Neural progenitor cell (in vitro differentiated cells): ENCODE measurements around the gene FSTL5. TPM values are rescaled to one million over a fixed set of nuclear protein-coding genes. Genes with fewer than 3 reads are reported as not detected.

Source experiments
- DNase-seq: peaks from one replicate; pipeline ENCODE4 v3.0.0-alpha.2; 2016; ENCODE audit warnings: low spot score
- H2AFZ ChIP-seq: fragments of 200-600 bp; sonication (generic); replicated peaks from 2 replicates; pipeline ENCODE4 v1.6.1; 2016; ENCODE audit warnings: antibody characterized with exemption
- H3F3A ChIP-seq: fragments of 200-600 bp; sonication (generic); 2 replicates; pipeline ENCODE4 v1.6.1; 2016; ENCODE audit warnings: antibody characterized with exemption, low read depth
- H3K27ac ChIP-seq: fragments of 200-600 bp; sonication (generic); 2 replicates; pipeline ENCODE4 v1.5.1; 2016; ENCODE audit warnings: mild to moderate bottlenecking
- H3K27me3 ChIP-seq: fragments of 200-600 bp; sonication (generic); 2 replicates; pipeline ENCODE4 v1.6.1; 2016; ENCODE audit warnings: mild to moderate bottlenecking, moderate library complexity
- H3K36me3 ChIP-seq: fragments of 200-600 bp; sonication (generic); 2 replicates; pipeline ENCODE4 v1.5.1; 2016
- H3K4me1 ChIP-seq: fragments of 200-600 bp; sonication (generic); 2 replicates; pipeline ENCODE4 v1.6.1; 2016; ENCODE audit warnings: mixed run types
- H3K4me2 ChIP-seq: fragments of 200-600 bp; sonication (generic); 2 replicates; pipeline ENCODE4 v1.6.1; 2016
- H3K4me3 ChIP-seq: fragments of 200-600 bp; sonication (generic); 2 replicates; pipeline ENCODE4 v1.5.1; 2016
- H3K79me2 ChIP-seq: fragments of 200-600 bp; sonication (generic); 2 replicates; pipeline ENCODE4 v1.6.1; 2016; ENCODE audit warnings: low read depth
- H3K9ac ChIP-seq: fragments of 200-600 bp; sonication (generic); 2 replicates; pipeline ENCODE4 v1.6.1; 2016
- H3K9me3 ChIP-seq: fragments of 200-600 bp; sonication (generic); 2 replicates; pipeline ENCODE4 v1.5.1; 2016; ENCODE audit warnings: low read depth
- H4K20me1 ChIP-seq: fragments of 200-600 bp; sonication (generic); 2 replicates; pipeline ENCODE4 v1.6.1; 2016; ENCODE audit warnings: low read depth
- H3K27ac Mint-ChIP-seq: 3 replicates; pipeline ENCODE4 v1.8.0; 2021; ENCODE audit warnings: mixed read lengths
- H3K27me3 Mint-ChIP-seq: 2 replicates; pipeline ENCODE4 v1.8.0; 2022; ENCODE audit warnings: low read depth, mild to moderate bottlenecking, inconsistent platforms, moderate library complexity, mixed read lengths; ENCODE audit not compliant: insufficient read depth
- H3K36me3 Mint-ChIP-seq: 3 replicates; pipeline ENCODE4 v1.8.0; 2021; ENCODE audit warnings: mixed read lengths
- H3K4me1 Mint-ChIP-seq: 3 replicates; pipeline ENCODE4 v1.8.0; 2021; ENCODE audit warnings: mixed read lengths
- H3K4me3 Mint-ChIP-seq: 3 replicates; pipeline ENCODE4 v1.8.0; 2021; ENCODE audit warnings: mild to moderate bottlenecking, moderate library complexity, mixed read lengths
- H3K9me3 Mint-ChIP-seq: 3 replicates; pipeline ENCODE4 v1.8.0; 2020; ENCODE audit warnings: mixed read lengths
- EZH2 ChIP-seq: fragments of 200-600 bp; sonication (generic); IDR thresholded peaks from 2 replicates; pipeline ENCODE4 v1.6.1; 2017; ENCODE audit warnings: antibody characterized with exemption, mild to moderate bottlenecking, moderate library complexity
- EZH2phosphoT487 ChIP-seq: fragments of 200-600 bp; sonication (generic); IDR thresholded peaks from 2 replicates; pipeline ENCODE4 v1.6.1; 2017; ENCODE audit warnings: antibody characterized with exemption
- total RNA-seq: library from RNA; depleted of rRNA; stranded (reverse); fragments of >200 nt; gene quantifications from 2 replicates; pipeline ENCODE4 v1.2.3, GENCODE V29; 2015; ENCODE audit warnings: low replicate concordance
- TF ChIP-seq, protein P1 (sequence below): fragments of 200-600 bp; sonication (generic); IDR thresholded peaks from 2 replicates; pipeline ENCODE4 v1.5.1; 2017; ENCODE audit warnings: antibody characterized with exemption, mild to moderate bottlenecking

FSTL5 gene
- total RNA-seq, 1 donor from 2014 or later = not detected

DNA sequence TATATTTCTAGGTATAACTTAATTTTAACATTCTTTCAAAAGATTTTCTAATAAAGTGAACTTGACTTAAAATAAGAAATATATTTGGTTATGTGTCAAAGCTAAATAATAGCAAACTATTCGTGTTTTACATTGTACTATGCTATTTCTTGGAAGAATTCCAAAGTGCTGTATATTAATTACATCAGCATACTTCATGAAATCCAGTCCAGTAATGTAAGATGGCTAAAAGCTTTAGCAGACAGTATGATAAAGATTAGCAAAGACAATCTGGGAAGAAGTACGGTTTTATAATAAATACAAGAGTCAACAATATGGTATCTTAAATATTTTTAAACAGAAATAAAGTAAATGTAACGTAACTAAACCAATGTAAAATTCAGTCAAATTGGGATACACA lies 125.7 kb downstream of the FSTL5 start:
- Mint-ChIP-seq H3K27me3 (no peaks in the 10 kb centered on the region), H3K4me3 (no peak overlapping the region), H3K36me3 (no peaks in the 10 kb centered on the region), H3K4me1 (peaks cover 7% of the 10 kb centered on the region), H3K9me3 (no peaks in the 10 kb centered on the region), H3K27ac (no peak overlapping the region)
- DNase-seq = no peak
- no peak overlapping the region for H3K4me2 ChIP-seq
- H3K4me1 ChIP-seq = no peaks in the 10 kb centered on the region
- H4K20me1 ChIP-seq = no peaks in the 10 kb centered on the region
- no peak overlapping the region for H3K4me3 ChIP-seq
- no peaks in the 10 kb centered on the region for H3K27me3 ChIP-seq
- TF ChIP-seq EZH2phosphoT487 = no peak
- no peak overlapping the region for H3K9ac ChIP-seq
- no peaks in the 10 kb centered on the region for H3K79me2 ChIP-seq
- no peak overlapping the region for H3K27ac ChIP-seq
- H2AFZ ChIP-seq = no peak overlapping the region
- no peaks in the 10 kb centered on the region for H3F3A ChIP-seq
- H3K9me3 ChIP-seq = no peaks in the 10 kb centered on the region
- no peaks in the 10 kb centered on the region for H3K36me3 ChIP-seq

DNA sequence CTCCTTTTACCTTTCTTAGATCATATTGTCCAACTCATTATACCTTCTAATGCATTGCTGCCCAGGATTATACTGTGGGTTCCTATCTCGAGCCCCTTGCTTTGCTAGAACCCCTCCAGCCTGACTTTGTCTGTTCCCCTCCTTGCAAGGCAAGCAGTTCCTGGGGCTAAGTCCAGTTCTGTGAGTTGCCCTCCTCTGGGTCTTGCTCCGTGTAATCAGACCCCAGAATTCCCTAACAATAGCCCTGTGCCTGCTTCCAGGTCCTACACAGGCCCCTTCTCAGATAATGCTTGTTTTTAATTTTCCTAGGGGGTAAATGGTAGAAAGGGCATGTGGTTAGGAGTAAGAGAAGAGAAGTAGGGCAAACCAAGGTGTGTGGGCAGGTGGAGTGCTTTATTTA lies 145.9 kb downstream of the FSTL5 start:
- H3K9ac ChIP-seq = no peak overlapping the region
- Mint-ChIP-seq H3K27ac (no peak overlapping the region), H3K4me3 (no peak overlapping the region), H3K27me3 (peaks cover 2% of the 10 kb centered on the region), H3K4me1 (no peaks in the 10 kb centered on the region), H3K36me3 (no peaks in the 10 kb centered on the region), H3K9me3 (no peaks in the 10 kb centered on the region)
- H3K79me2 ChIP-seq = no peaks in the 10 kb centered on the region
- no peak overlapping the region for H3K4me3 ChIP-seq
- no peak overlapping the region for H3K4me2 ChIP-seq
- no peaks in the 10 kb centered on the region for H3K9me3 ChIP-seq
- no peaks in the 10 kb centered on the region for H3K36me3 ChIP-seq
- no peak overlapping the region for H2AFZ ChIP-seq
- no peaks in the 10 kb centered on the region for H3F3A ChIP-seq
- H4K20me1 ChIP-seq = no peaks in the 10 kb centered on the region
- TF ChIP-seq, protein P1, sequence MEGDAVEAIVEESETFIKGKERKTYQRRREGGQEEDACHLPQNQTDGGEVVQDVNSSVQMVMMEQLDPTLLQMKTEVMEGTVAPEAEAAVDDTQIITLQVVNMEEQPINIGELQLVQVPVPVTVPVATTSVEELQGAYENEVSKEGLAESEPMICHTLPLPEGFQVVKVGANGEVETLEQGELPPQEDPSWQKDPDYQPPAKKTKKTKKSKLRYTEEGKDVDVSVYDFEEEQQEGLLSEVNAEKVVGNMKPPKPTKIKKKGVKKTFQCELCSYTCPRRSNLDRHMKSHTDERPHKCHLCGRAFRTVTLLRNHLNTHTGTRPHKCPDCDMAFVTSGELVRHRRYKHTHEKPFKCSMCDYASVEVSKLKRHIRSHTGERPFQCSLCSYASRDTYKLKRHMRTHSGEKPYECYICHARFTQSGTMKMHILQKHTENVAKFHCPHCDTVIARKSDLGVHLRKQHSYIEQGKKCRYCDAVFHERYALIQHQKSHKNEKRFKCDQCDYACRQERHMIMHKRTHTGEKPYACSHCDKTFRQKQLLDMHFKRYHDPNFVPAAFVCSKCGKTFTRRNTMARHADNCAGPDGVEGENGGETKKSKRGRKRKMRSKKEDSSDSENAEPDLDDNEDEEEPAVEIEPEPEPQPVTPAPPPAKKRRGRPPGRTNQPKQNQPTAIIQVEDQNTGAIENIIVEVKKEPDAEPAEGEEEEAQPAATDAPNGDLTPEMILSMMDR = no peak
- no peak for TF ChIP-seq EZH2phosphoT487
- TF ChIP-seq EZH2 = no peak
- peak; percentile 33 for DNase-seq
- no peaks in the 10 kb centered on the region for H3K27me3 ChIP-seq
- no peaks in the 10 kb centered on the region for H3K4me1 ChIP-seq
- H3K27ac ChIP-seq = no peak overlapping the region

DNA sequence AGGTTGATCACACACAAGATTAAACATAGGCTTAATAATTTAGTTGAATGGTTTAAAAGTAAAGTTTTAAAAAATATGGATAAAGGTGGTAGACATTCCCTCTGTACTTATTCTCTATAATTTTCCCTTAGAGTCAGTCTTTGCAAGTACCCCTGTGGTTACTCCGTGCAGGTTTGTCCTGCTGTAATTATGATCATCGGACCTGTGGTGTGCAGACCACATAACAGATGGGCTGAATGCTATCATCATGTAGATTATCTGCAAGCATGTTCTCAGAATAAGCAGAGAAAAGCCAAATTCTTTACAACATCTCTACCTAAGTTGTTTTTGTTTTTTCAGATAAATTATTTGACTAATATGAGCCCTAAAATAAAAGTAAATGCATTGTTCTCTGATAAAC lies 146.8 kb downstream of the FSTL5 start:
- no peak overlapping the region for H3K9ac ChIP-seq
- H4K20me1 ChIP-seq = no peaks in the 10 kb centered on the region
- Mint-ChIP-seq H3K27ac (no peak overlapping the region), H3K27me3 (peaks cover 2% of the 10 kb centered on the region), H3K36me3 (no peaks in the 10 kb centered on the region), H3K4me3 (no peak overlapping the region), H3K9me3 (no peaks in the 10 kb centered on the region), H3K4me1 (no peaks in the 10 kb centered on the region)
- DNase-seq = no peak
- H3K27me3 ChIP-seq = no peaks in the 10 kb centered on the region
- H3K27ac ChIP-seq = no peak overlapping the region
- H3F3A ChIP-seq = no peaks in the 10 kb centered on the region
- H3K36me3 ChIP-seq = no peaks in the 10 kb centered on the region
- H3K4me2 ChIP-seq = no peak overlapping the region
- H3K9me3 ChIP-seq = no peaks in the 10 kb centered on the region
- H3K79me2 ChIP-seq = no peaks in the 10 kb centered on the region
- H3K4me3 ChIP-seq = no peak overlapping the region
- H2AFZ ChIP-seq = no peak overlapping the region
- TF ChIP-seq, protein P1 = no peak
- TF ChIP-seq EZH2 (no peak), EZH2phosphoT487 (no peak)
- H3K4me1 ChIP-seq = no peaks in the 10 kb centered on the region

DNA sequence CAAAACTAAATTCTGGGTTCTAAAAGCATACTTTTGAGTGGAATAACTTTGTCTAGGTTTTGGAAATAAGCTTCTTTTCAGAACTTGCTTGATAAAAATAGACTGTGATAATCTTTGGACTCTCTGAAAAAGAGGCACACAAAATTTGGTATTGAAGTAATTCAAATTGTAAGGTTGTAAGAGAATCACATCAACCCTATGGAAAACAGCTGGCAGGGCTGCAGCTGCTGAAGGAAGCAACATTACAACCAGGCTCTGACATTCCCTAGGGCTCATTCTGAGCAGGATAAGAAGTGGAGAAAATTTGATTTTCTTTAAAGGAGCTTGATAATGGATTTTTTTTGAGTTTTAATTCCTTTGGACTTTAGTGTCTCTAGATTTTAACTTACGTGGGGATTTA lies 147.6 kb downstream of the FSTL5 start:
- no peak overlapping the region for H3K4me2 ChIP-seq
- H3K4me3 ChIP-seq = no peak overlapping the region
- H3K4me1 Mint-ChIP-seq = no peaks in the 10 kb centered on the region
- H3K79me2 ChIP-seq = no peaks in the 10 kb centered on the region
- no peaks in the 10 kb centered on the region for H3K36me3 ChIP-seq
- no peak overlapping the region for H2AFZ ChIP-seq
- TF ChIP-seq EZH2 (no peak), EZH2phosphoT487 (no peak)
- TF ChIP-seq, protein P1 = no peak
- no peak overlapping the region for H3K9ac ChIP-seq
- H3F3A ChIP-seq = no peaks in the 10 kb centered on the region
- no peaks in the 10 kb centered on the region for H3K9me3 Mint-ChIP-seq
- no peaks in the 10 kb centered on the region for H3K9me3 ChIP-seq
- no peaks in the 10 kb centered on the region for H3K36me3 Mint-ChIP-seq
- H3K4me3 Mint-ChIP-seq = no peak overlapping the region
- H3K27ac Mint-ChIP-seq = no peak overlapping the region
- H3K27me3 Mint-ChIP-seq = peaks cover 2% of the 10 kb centered on the region
- H3K27ac ChIP-seq = no peak overlapping the region
- no peaks in the 10 kb centered on the region for H3K27me3 ChIP-seq
- H3K4me1 ChIP-seq = no peaks in the 10 kb centered on the region
- H4K20me1 ChIP-seq = no peaks in the 10 kb centered on the region
- no peak for DNase-seq
